Mesenchymal stem cell (in vitro differentiated cells and primary cell): Measurements from ENCODE around the gene EFNA2. TPM values are rescaled to one million over a fixed set of nuclear protein-coding genes. Genes with fewer than 3 reads are reported as not detected.

Experiments used
- DNase-seq: peaks from one replicate; pipeline ENCODE4 v3.0.0-alpha.2; 2013
- H2AFZ ChIP-seq: one replicate; pipeline ENCODE4 v1.6.1; 2013; ENCODE audit warnings: low read depth, mild to moderate bottlenecking, control low read depth, inconsistent platforms, low read length, moderate library complexity
- H2AK5ac ChIP-seq: 2 replicates; pipeline ENCODE4 v1.6.1; 2013; ENCODE audit warnings: low read length, moderate library complexity, mild to moderate bottlenecking, inconsistent platforms; ENCODE audit not compliant: severe bottlenecking
- H2BK120ac ChIP-seq: one replicate; pipeline ENCODE4 v1.6.1; 2013; ENCODE audit warnings: low read depth, mild to moderate bottlenecking, inconsistent platforms, low read length, moderate library complexity
- H2BK12ac ChIP-seq, 2 experiments: one replicate each; pipeline ENCODE4 v1.6.1; 2013; ENCODE audit warnings: inconsistent platforms in 2 of 2, low read length in 2 of 2, mild to moderate bottlenecking in 2 of 2, moderate library complexity in 2 of 2, control low read depth in 1 of 2
- H2BK15ac ChIP-seq: one replicate; pipeline ENCODE4 v1.6.1; 2013; ENCODE audit warnings: mild to moderate bottlenecking, low read depth, inconsistent platforms; ENCODE audit not compliant: poor library complexity, severe bottlenecking
- H2BK5ac ChIP-seq: 2 replicates; pipeline ENCODE4 v1.6.1; 2013; ENCODE audit warnings: low read depth, mild to moderate bottlenecking, low read length, control low read depth, inconsistent platforms; ENCODE audit not compliant: poor library complexity, severe bottlenecking
- H3K14ac ChIP-seq, 2 experiments: one replicate each; pipeline ENCODE4 v1.6.1; 2013; ENCODE audit warnings: inconsistent platforms in 2 of 2, low read length in 2 of 2, control low read depth in 1 of 2, mild to moderate bottlenecking in 1 of 2, moderate library complexity in 1 of 2
- H3K18ac ChIP-seq, 2 experiments: one replicate each; pipeline ENCODE4 v1.6.1; 2013; ENCODE audit warnings: inconsistent platforms in 2 of 2, low read length in 2 of 2, control low read depth in 1 of 2, low read depth in 1 of 2, mild to moderate bottlenecking in 1 of 2
- H3K23ac ChIP-seq, 2 experiments: one replicate each; pipeline ENCODE4 v1.6.1; 2013; ENCODE audit warnings: inconsistent platforms in 2 of 2, low read length in 2 of 2, mild to moderate bottlenecking in 2 of 2, moderate library complexity in 2 of 2, control low read depth in 1 of 2
- H3K27ac ChIP-seq: 2 replicates; pipeline ENCODE4 v1.5.1; 2013; ENCODE audit warnings: mild to moderate bottlenecking, moderate library complexity, low read length, control low read depth, inconsistent platforms; ENCODE audit not compliant: poor library complexity, severe bottlenecking
- H3K27me3 ChIP-seq, 2 experiments: 2 replicates each; pipeline versions ENCODE4 v1.6.1 to v1.7.0; 2013; ENCODE audit warnings: low read length in 2 of 2, mild to moderate bottlenecking in 2 of 2, moderate library complexity in 2 of 2, control low read depth in 1 of 2, inconsistent platforms in 1 of 2; ENCODE audit not compliant: control insufficient read depth in 1 of 2, insufficient read depth in 1 of 2
- H3K36me3 ChIP-seq, 2 experiments: 2 replicates each; pipeline versions ENCODE4 v1.6.1 to v1.7.0; 2013; ENCODE audit warnings: low read length in 2 of 2, control low read depth in 1 of 2, inconsistent platforms in 1 of 2, low read depth in 1 of 2, mild to moderate bottlenecking in 1 of 2; ENCODE audit not compliant: insufficient read depth in 2 of 2, control insufficient read depth in 1 of 2
- H3K4ac ChIP-seq, 2 experiments: one replicate each; pipeline ENCODE4 v1.6.1; 2013; ENCODE audit warnings: inconsistent platforms in 2 of 2, low read length in 2 of 2, mild to moderate bottlenecking in 2 of 2, moderate library complexity in 2 of 2, control low read depth in 1 of 2, low read depth in 1 of 2
- H3K4me1 ChIP-seq: 2 replicates; pipeline ENCODE4 v1.6.1; 2013; ENCODE audit warnings: low read depth, low read length, control low read depth; ENCODE audit not compliant: control insufficient read depth, insufficient read depth
- H3K4me2 ChIP-seq: 2 replicates; pipeline ENCODE4 v1.6.1; 2013; ENCODE audit warnings: low read length, mild to moderate bottlenecking, inconsistent platforms; ENCODE audit not compliant: poor library complexity, severe bottlenecking
- H3K4me3 ChIP-seq, 2 experiments: 2 replicates each; pipeline versions ENCODE4 v1.5.1 to v1.7.0; 2013; ENCODE audit warnings: low read length in 2 of 2, mild to moderate bottlenecking in 2 of 2, control low read depth in 1 of 2, low read depth in 1 of 2; ENCODE audit not compliant: insufficient read depth in 1 of 2
- H3K79me1 ChIP-seq: replicated peaks from 2 replicates; pipeline ENCODE4 v1.6.1; 2013; ENCODE audit warnings: mild to moderate bottlenecking, control low read depth, low read length, inconsistent platforms; ENCODE audit not compliant: poor library complexity, severe bottlenecking
- H3K9ac ChIP-seq: 2 replicates; pipeline ENCODE4 v1.7.0; 2013; ENCODE audit warnings: mild to moderate bottlenecking, low read length, moderate library complexity
- H3K9me3 ChIP-seq: 2 replicates; pipeline ENCODE4 v1.7.0; 2013; ENCODE audit warnings: mild to moderate bottlenecking, low read length; ENCODE audit not compliant: control insufficient read depth
- H4K8ac ChIP-seq: one replicate; pipeline ENCODE4 v1.6.1; 2013; ENCODE audit warnings: inconsistent platforms, mild to moderate bottlenecking, low read length, moderate library complexity
- H4K91ac ChIP-seq: one replicate; pipeline ENCODE4 v1.6.1; 2013; ENCODE audit warnings: mild to moderate bottlenecking, low read length, inconsistent platforms
- WGBS: methylation state at CpG from one replicate; pipeline ENCODE4 v1.1.7; 2013; ENCODE audit warnings: mixed read lengths; 5-methylcytosine and 5-hydroxymethylcytosine counted together
- polyA plus RNA-seq, 2 experiments: library from polyadenylated mRNA; stranded (reverse); fragments of 200-250 nt; gene quantifications; one replicate each; pipeline ENCODE4 v1.2.3, GENCODE V29; 2013

Gene EFNA2
- 0.06 TPM for polyA plus RNA-seq (2013, experiment 1 of 2)
- polyA plus RNA-seq (2013, experiment 2 of 2), result 0.15 TPM

DNA sequence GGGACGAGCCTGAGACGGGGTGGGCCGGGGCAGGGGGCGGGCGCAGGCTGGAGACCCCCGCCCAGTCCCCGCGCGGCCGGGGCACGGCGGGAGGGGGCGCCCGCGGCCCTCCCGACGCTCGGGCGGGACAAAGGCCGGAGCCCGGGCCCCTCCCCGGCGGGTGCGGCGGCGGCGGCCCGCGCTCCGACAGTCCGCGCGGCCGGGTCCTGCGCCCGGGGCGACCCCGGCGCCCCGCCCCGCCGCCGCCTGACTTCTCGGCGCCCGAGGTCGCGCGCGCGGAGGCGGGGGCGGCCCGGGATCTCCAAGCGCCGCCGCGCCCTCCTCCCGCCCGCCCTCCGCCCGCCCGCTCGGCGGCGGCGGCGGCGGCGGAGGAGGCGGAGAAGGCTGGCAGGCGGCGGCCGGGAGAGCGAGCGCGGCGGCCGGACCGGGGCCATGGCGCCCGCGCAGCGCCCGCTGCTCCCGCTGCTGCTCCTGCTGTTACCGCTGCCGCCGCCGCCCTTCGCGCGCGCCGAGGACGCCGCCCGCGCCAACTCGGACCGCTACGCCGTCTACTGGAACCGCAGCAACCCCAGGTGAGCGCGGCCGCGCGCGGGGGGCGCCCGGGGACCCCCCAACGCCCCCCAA is at the start of gene EFNA2:
Gene EFNA2 (plus strand): TSS at position 137 of the 624 bp plus-strand sequence. CDS start 296 bp downstream, at position 433.
- Histone ChIP-seq H2BK120ac (no peak within 1 kb of the TSS), H3K4me2 (peak within 1 kb of the TSS; percentile 56), H3K9ac (no peak within 1 kb of the TSS), H3K9me3 (no peaks in the 10 kb centered on the region), H2BK5ac (no peak within 1 kb of the TSS), H3K4me1 (peaks cover 13% of the 10 kb centered on the region), H4K8ac (no peak within 1 kb of the TSS), H2AFZ (peak within 1 kb of the TSS; percentile 49), H3K27me3 (peaks cover 37 to 73% of the 10 kb centered on the region in 2 experiments), H2AK5ac (no peak within 1 kb of the TSS), H3K79me1 (no peaks in the 10 kb centered on the region), H3K14ac (no peak within 1 kb of the TSS), H3K27ac (no peak within 1 kb of the TSS), H3K36me3 (peaks cover 0 to 2% of the 10 kb centered on the region in 2 experiments), H3K18ac (no peak within 1 kb of the TSS), H4K91ac (no peak within 1 kb of the TSS), H3K23ac (no peak within 1 kb of the TSS), H2BK15ac (peak within 1 kb of the TSS; percentile 66), H3K4me3 (peak within 1 kb of the TSS in 1 of 2 experiments; percentile 52), H3K4ac (no peak within 1 kb of the TSS), H2BK12ac (no peak within 1 kb of the TSS)
- DNase-seq, result no peak
- WGBS, result 1% methylated on average over 34 of the region's 113 CpGs

DNA sequence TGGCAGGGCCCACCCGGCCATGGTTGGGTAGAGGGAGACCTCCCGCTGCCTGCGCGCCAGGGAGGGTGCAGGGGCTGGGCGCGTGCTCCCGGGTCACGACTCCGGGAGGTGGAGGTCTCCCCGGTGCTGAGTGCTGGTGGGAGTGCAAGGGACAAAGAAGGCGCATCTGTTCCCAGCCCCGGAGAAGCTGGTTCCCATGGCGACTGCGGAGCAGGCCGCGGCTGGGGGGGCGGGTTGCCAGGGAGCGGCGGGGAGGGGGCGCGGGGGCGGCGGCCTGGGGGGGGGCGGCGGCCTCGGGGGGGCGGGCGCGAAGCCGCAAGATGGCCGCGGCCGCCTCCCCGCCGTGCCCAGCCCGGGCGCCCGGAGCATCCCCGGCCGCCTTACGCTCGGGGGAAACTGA is 49.1 kb upstream of the EFNA2 start:
- H3K27ac ChIP-seq, result no peak overlapping the region
- H2BK120ac ChIP-seq, result peak overlapping the region; percentile 24
- 45% methylated on average over 8 of the region's 42 CpGs for WGBS
- peak overlapping the region; percentile 48 for H4K8ac ChIP-seq
- peak overlapping the region in 1 of 2 experiments; percentile 90 for H3K23ac ChIP-seq
- H3K4me2 ChIP-seq, result peak overlapping the region; percentile 96
- H2BK5ac ChIP-seq, result no peak overlapping the region
- peak overlapping the region in 1 of 2 experiments; percentile 77 for H2BK12ac ChIP-seq
- H3K9ac ChIP-seq, result peak overlapping the region; percentile 80
- peaks cover 19 to 41% of the 10 kb centered on the region in 2 experiments for H3K36me3 ChIP-seq
- H3K4me1 ChIP-seq, result peaks cover 52% of the 10 kb centered on the region
- H3K27me3 ChIP-seq, result no peaks in the 10 kb centered on the region
- H4K91ac ChIP-seq, result no peak overlapping the region
- H3K9me3 ChIP-seq, result no peaks in the 10 kb centered on the region
- peak overlapping the region in 1 of 2 experiments; percentile 97 for H3K18ac ChIP-seq
- no peak for DNase-seq
- H2BK15ac ChIP-seq, result no peak overlapping the region
- H3K14ac ChIP-seq, result peak overlapping the region in 1 of 2 experiments; percentile 68
- H3K4ac ChIP-seq, result peak overlapping the region; percentile 9 to 92
- H3K4me3 ChIP-seq, result peak overlapping the region; percentile 78 to 81
- H2AFZ ChIP-seq, result peak overlapping the region; percentile 72
- H3K79me1 ChIP-seq, result peaks cover 30% of the 10 kb centered on the region
- peak overlapping the region; percentile 24 for H2AK5ac ChIP-seq

- H4K91ac ChIP-seq, result peak overlapping the region; percentile 85
- peak overlapping the region; percentile 80 for H3K9ac ChIP-seq
- H2BK120ac ChIP-seq, result peak overlapping the region; percentile 24
- no peak overlapping the region for H3K27ac ChIP-seq
- peak overlapping the region; percentile 78 to 81 for H3K4me3 ChIP-seq
- H3K4me1 ChIP-seq, result peaks cover 49% of the 10 kb centered on the region
- DNase-seq, result no peak
- H3K27me3 ChIP-seq, result no peaks in the 10 kb centered on the region
- no peak overlapping the region for H2BK5ac ChIP-seq
- peak overlapping the region; percentile 96 for H3K4me2 ChIP-seq
- peaks cover 16 to 39% of the 10 kb centered on the region in 2 experiments for H3K36me3 ChIP-seq
- H2BK15ac ChIP-seq, result peak overlapping the region; percentile 60
- WGBS, result under 1% methylated on average over 45 of the region's 60 CpGs
- H4K8ac ChIP-seq, result peak overlapping the region; percentile 50
- peak overlapping the region; percentile 41 to 92 for H3K4ac ChIP-seq
- peak overlapping the region; percentile 72 for H2AFZ ChIP-seq
- H3K79me1 ChIP-seq, result peaks cover 30% of the 10 kb centered on the region
- peak overlapping the region; percentile 45 to 97 for H3K18ac ChIP-seq
- peak overlapping the region in 1 of 2 experiments; percentile 90 for H3K23ac ChIP-seq
- no peak overlapping the region for H2AK5ac ChIP-seq
- H3K9me3 ChIP-seq, result no peaks in the 10 kb centered on the region
- peak overlapping the region; percentile 24 to 83 for H2BK12ac ChIP-seq
- peak overlapping the region; percentile 15 to 90 for H3K14ac ChIP-seq
These were observed 48.5 kb upstream of the EFNA2 start for GRCh38 chr19:1237027-1237659.

DNA sequence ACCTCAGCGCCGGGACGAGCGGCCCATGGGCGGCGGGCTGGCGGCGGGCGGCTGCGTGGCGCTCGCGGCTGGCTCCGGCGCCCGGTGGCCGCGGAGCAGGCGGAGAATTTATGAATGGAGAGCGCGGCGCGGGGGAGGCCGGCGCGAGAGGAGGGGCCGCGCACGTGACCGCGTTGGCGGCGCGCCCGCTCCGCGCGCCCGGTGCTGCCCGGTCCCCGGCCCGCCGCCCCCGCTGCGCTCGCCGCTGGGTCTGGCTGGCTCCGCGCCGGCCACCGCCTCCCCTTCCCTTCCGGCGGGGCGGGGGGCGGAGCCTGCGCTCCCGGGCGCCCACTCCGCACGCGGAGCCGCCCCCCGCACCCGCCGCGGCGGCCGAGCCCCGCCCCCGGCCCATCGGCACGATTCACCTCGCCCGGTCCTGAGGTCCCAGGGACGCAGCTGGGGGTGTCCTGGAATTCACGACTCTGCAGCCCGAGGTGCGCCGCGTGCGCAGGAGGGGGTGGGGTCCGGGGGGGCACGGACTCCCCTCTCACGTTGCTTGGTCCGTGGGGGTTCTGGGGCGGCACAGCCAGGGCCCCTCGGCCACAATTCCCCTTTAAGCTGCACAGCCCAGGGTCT is 47.8 kb upstream of the EFNA2 start, which contains the start of gene CBARP:
Gene CBARP (minus strand): TSS at position 252 of the 615 bp plus-strand sequence. CDS start 1,905 bp downstream, outside the sequence.
- peaks cover 32% of the 10 kb centered on the region for H3K79me1 ChIP-seq
- under 1% methylated on average over 38 of the region's 87 CpGs for WGBS
- peak within 1 kb of the TSS; percentile 60 for H2BK15ac ChIP-seq

More for the DNA sequence above, 47.8 kb upstream of the EFNA2 start, which contains the start of gene CBARP:
- Histone ChIP-seq H3K9me3 (no peaks in the 10 kb centered on the region), H2BK12ac (peak within 1 kb of the TSS; percentile 24 to 83), H3K23ac (peak within 1 kb of the TSS in 1 of 2 experiments; percentile 90), H3K27ac (no peak within 1 kb of the TSS), H2AK5ac (no peak within 1 kb of the TSS), H3K36me3 (peaks cover 16 to 36% of the 10 kb centered on the region in 2 experiments), H3K18ac (peak within 1 kb of the TSS; percentile 48 to 97), H3K4ac (peak within 1 kb of the TSS; percentile 41 to 92), H4K8ac (peak within 1 kb of the TSS; percentile 50), H3K4me1 (peaks cover 46% of the 10 kb centered on the region), H3K4me2 (peak within 1 kb of the TSS; percentile 96), H3K27me3 (no peaks in the 10 kb centered on the region), H3K14ac (peak within 1 kb of the TSS; percentile 15 to 90), H2BK120ac (peak within 1 kb of the TSS; percentile 24), H3K9ac (peak within 1 kb of the TSS; percentile 80), H2AFZ (peak within 1 kb of the TSS; percentile 72), H4K91ac (peak within 1 kb of the TSS; percentile 85), H3K4me3 (peak within 1 kb of the TSS; percentile 78 to 81), H2BK5ac (no peak within 1 kb of the TSS)
- DNase-seq, result no peak
